Ovary (tissue), 3 donors: ENCODE measurements around the gene NELL1.

Experiments
- EP300 ChIP-seq: sonication (generic); formaldehyde crosslinking; IDR thresholded peaks from one replicate; pipeline ENCODE4 v1.6.1; 2017; ENCODE audit warnings: antibody characterized with exemption
- POLR2A ChIP-seq: fragments of 450-650 bp; IDR thresholded peaks from one replicate; pipeline ENCODE4 v1.6.1; 2017; ENCODE audit warnings: antibody characterized with exemption, mild to moderate bottlenecking, moderate library complexity
- TF ChIP-seq, protein P1 (sequence below), 3 donors: fragments of 450-650 bp in 2 of 3; fragments of 200-600 bp in 1 of 3; IDR thresholded peaks; one replicate each; pipeline versions ENCODE4 v1.5.1 to v1.8.0; 2016 to 2022; ENCODE audit warnings: antibody characterized with exemption in 3 of 3, mild to moderate bottlenecking in 1 of 3
- donor health status: DM: no; HTN: no; CAD: no.

DNA sequence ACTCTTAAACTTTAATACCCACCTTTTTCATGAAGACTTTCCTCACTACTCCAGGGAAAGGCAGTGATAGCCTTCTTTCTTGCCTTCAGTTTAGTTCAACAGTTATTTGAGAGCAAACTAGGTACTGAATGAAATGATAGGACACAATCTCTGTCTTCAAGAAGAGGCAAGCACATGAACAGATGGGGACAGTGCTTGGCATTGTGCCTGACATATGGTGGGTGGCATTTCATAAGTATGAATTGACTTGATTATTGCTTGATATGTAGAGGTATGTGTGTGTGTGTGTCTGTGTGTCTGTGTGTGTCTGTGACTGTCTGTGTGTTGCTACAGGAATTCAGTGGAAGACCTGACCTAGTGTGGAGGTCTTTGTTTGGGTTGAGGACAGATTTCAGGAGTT lies 504.1 kb downstream of the NELL1 start:
- TF ChIP-seq, protein P1, sequence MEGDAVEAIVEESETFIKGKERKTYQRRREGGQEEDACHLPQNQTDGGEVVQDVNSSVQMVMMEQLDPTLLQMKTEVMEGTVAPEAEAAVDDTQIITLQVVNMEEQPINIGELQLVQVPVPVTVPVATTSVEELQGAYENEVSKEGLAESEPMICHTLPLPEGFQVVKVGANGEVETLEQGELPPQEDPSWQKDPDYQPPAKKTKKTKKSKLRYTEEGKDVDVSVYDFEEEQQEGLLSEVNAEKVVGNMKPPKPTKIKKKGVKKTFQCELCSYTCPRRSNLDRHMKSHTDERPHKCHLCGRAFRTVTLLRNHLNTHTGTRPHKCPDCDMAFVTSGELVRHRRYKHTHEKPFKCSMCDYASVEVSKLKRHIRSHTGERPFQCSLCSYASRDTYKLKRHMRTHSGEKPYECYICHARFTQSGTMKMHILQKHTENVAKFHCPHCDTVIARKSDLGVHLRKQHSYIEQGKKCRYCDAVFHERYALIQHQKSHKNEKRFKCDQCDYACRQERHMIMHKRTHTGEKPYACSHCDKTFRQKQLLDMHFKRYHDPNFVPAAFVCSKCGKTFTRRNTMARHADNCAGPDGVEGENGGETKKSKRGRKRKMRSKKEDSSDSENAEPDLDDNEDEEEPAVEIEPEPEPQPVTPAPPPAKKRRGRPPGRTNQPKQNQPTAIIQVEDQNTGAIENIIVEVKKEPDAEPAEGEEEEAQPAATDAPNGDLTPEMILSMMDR (IDR thresholded peaks at IDR 0.05) = no peak
- TF ChIP-seq POLR2A (no peak), EP300 (no peak)
